Panc1 (cell line): ENCODE measurements around the gene GALNT10. TPM values are rescaled to one million over a fixed set of nuclear protein-coding genes. Genes with fewer than 3 reads are reported as not detected.

Experiments
- ATAC-seq: fragments of 200-7000 bp; cut with Tn5 transposase; 2 replicates; pipeline ENCODE4 v1.9.1; 2020; ENCODE audit warnings: mild to moderate bottlenecking, moderate library complexity
- BruUV-seq: library from RNA; stranded (reverse); fragments of 400-500 nt; replicated peaks from 2 replicates; lab custom pipeline; 2021; lab: Mats Ljungman, UMichigan
- CTCF ChIA-PET: fragments of 300-600 bp; sonication (Branson Sonifier 250); formaldehyde crosslinking; loops from one replicate; lab custom pipeline; 2022; ENCODE audit warnings: antibody characterized with exemption; lab: Charles Lee
- POLR2A ChIA-PET: fragments of 300-600 bp; sonication (Branson Sonifier 250); formaldehyde crosslinking; loops from one replicate; lab custom pipeline; 2022; ENCODE audit warnings: antibody characterized with exemption; lab: Charles Lee
- DNase-seq: peaks from one replicate; pipeline ENCODE4 v3.0.0-alpha.2; 2010; ENCODE audit warnings: low read depth, low spot score
- H3K27ac ChIP-seq: 2 replicates; pipeline ENCODE4 v1.5.1; 2011; ENCODE audit warnings: mild to moderate bottlenecking, low read length, inconsistent platforms
- H3K27me3 ChIP-seq: fragments of 200-500 bp; sonication (Bioruptor generic); 2 replicates; pipeline ENCODE4 v1.6.0; 2014; ENCODE audit warnings: low read length, inconsistent platforms; ENCODE audit not compliant: control insufficient read depth, insufficient read depth
- H3K36me3 ChIP-seq: fragments of 200-500 bp; sonication (Bioruptor generic); 2 replicates; pipeline ENCODE4 v1.5.1; 2014; ENCODE audit warnings: inconsistent platforms, mild to moderate bottlenecking, low read length, moderate library complexity; ENCODE audit not compliant: control insufficient read depth, insufficient read depth
- H3K4me1 ChIP-seq: 2 replicates; pipeline ENCODE4 v1.5.1; 2011; ENCODE audit warnings: inconsistent platforms, mild to moderate bottlenecking, low read length, moderate library complexity; ENCODE audit not compliant: control insufficient read depth, insufficient read depth
- H3K4me3 ChIP-seq, 2 experiments: 2 replicates each; pipeline ENCODE4 v1.5.1; 2011 to 2012; ENCODE audit warnings: low read depth in 2 of 2, low read length in 2 of 2, mild to moderate bottlenecking in 2 of 2, inconsistent platforms in 1 of 2, moderate library complexity in 1 of 2
- H3K9me3 ChIP-seq: fragments of 200-500 bp; sonication (Bioruptor generic); 2 replicates; pipeline ENCODE4 v1.5.1; 2014; ENCODE audit warnings: low read depth, mild to moderate bottlenecking, inconsistent platforms, low read length, moderate library complexity; ENCODE audit not compliant: control insufficient read depth, insufficient read depth
- POLR2AphosphoS5 ChIP-seq: IDR thresholded peaks from 2 replicates; pipeline ENCODE4 v1.6.1; 2012; ENCODE audit warnings: mild to moderate bottlenecking, low read depth, low read length, moderate library complexity
- SIN3A ChIP-seq: IDR thresholded peaks from 2 replicates; pipeline ENCODE4 v1.6.1; 2012; ENCODE audit warnings: low read depth, mild to moderate bottlenecking, low read length, moderate library complexity, borderline replicate concordance; ENCODE audit not compliant: insufficient read depth
- TCF7L2 ChIP-seq: IDR thresholded peaks from 2 replicates; pipeline ENCODE4 v1.6.1; 2011; ENCODE audit warnings: mild to moderate bottlenecking, low read depth, low read length, inconsistent platforms
- in situ Hi-C: cut with HindIII; loops from 2 replicates; pipeline ENCODE4 v1.10.0; 2016; ENCODE audit warnings: low sequenced_read_pairs, low pct_unique_long_range_greater_than_20kb
- intact Hi-C: fragments of 100-400 bp; cut with micrococcal nuclease; formaldehyde crosslinking; loops from one replicate; pipeline ENCODE4 v1.10.0; 2022; ENCODE audit not compliant: unreplicated experiment
- total RNA-seq: library from RNA; stranded (reverse); gene quantifications from one replicate; pipeline ENCODE4 v1.2.1, GENCODE V29; 2021; ENCODE audit not compliant: unreplicated experiment
- TF ChIP-seq, protein P1 (sequence below): fragments of 450-650 bp; IDR thresholded peaks from 2 replicates; pipeline ENCODE4 v1.5.1; 2017; ENCODE audit warnings: mild to moderate bottlenecking
- TF ChIP-seq, protein P2 (sequence below), 2 experiments: IDR thresholded peaks; 2 replicates each; pipeline ENCODE4 v1.6.1; 2011 to 2012; ENCODE audit warnings: low read depth in 2 of 2, control low read depth in 1 of 2, low read length in 1 of 2, mild to moderate bottlenecking in 1 of 2, moderate library complexity in 1 of 2; ENCODE audit not compliant: insufficient read depth in 1 of 2

GALNT10 gene
- total RNA-seq, 1 experiment from 2014 or later = 50.5 TPM

DNA sequence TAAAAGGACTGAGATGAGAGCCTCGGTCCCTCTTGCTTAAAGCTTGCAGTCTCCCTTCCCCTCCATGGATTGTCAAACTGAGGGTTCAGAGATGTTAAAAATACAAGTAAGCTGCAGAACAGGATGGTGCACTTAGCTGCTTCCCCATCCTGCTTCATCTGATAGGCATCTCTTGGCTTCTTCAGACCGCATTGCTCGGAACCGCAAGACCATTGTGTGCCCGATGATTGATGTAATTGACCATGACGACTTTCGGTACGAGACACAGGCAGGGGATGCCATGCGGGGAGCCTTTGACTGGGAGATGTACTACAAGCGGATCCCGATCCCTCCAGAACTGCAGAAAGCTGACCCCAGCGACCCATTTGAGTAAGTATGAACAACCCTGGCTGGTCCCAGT lies 189.7 kb downstream of the GALNT10 start:
- Histone ChIP-seq H3K27ac (no peak overlapping the region), H3K36me3 (no peaks in the 10 kb centered on the region), H3K27me3 (no peaks in the 10 kb centered on the region), H3K4me3 (no peak overlapping the region), H3K4me1 (no peaks in the 10 kb centered on the region), H3K9me3 (no peaks in the 10 kb centered on the region)
- TF ChIP-seq TCF7L2 (no peak), SIN3A (no peak), POLR2AphosphoS5 (no peak)
- TF ChIP-seq, protein P1, sequence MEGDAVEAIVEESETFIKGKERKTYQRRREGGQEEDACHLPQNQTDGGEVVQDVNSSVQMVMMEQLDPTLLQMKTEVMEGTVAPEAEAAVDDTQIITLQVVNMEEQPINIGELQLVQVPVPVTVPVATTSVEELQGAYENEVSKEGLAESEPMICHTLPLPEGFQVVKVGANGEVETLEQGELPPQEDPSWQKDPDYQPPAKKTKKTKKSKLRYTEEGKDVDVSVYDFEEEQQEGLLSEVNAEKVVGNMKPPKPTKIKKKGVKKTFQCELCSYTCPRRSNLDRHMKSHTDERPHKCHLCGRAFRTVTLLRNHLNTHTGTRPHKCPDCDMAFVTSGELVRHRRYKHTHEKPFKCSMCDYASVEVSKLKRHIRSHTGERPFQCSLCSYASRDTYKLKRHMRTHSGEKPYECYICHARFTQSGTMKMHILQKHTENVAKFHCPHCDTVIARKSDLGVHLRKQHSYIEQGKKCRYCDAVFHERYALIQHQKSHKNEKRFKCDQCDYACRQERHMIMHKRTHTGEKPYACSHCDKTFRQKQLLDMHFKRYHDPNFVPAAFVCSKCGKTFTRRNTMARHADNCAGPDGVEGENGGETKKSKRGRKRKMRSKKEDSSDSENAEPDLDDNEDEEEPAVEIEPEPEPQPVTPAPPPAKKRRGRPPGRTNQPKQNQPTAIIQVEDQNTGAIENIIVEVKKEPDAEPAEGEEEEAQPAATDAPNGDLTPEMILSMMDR = no peak
- TF ChIP-seq, protein P2, sequence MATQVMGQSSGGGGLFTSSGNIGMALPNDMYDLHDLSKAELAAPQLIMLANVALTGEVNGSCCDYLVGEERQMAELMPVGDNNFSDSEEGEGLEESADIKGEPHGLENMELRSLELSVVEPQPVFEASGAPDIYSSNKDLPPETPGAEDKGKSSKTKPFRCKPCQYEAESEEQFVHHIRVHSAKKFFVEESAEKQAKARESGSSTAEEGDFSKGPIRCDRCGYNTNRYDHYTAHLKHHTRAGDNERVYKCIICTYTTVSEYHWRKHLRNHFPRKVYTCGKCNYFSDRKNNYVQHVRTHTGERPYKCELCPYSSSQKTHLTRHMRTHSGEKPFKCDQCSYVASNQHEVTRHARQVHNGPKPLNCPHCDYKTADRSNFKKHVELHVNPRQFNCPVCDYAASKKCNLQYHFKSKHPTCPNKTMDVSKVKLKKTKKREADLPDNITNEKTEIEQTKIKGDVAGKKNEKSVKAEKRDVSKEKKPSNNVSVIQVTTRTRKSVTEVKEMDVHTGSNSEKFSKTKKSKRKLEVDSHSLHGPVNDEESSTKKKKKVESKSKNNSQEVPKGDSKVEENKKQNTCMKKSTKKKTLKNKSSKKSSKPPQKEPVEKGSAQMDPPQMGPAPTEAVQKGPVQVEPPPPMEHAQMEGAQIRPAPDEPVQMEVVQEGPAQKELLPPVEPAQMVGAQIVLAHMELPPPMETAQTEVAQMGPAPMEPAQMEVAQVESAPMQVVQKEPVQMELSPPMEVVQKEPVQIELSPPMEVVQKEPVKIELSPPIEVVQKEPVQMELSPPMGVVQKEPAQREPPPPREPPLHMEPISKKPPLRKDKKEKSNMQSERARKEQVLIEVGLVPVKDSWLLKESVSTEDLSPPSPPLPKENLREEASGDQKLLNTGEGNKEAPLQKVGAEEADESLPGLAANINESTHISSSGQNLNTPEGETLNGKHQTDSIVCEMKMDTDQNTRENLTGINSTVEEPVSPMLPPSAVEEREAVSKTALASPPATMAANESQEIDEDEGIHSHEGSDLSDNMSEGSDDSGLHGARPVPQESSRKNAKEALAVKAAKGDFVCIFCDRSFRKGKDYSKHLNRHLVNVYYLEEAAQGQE (IDR thresholded peaks at IDR 0.05; ENCODE audit: insufficient read depth in 1 of 2, low read depth in 2 of 2, low read length in 1 of 2) = no peak
- ChIA-PET CTCF (no interaction called here), POLR2A (no interaction called here)
- no peak for ATAC-seq
- intact Hi-C loops (no loop called here), in situ Hi-C loops (no loop called here)
- no TSS peak for BruUV-seq
- no peak for DNase-seq

DNA sequence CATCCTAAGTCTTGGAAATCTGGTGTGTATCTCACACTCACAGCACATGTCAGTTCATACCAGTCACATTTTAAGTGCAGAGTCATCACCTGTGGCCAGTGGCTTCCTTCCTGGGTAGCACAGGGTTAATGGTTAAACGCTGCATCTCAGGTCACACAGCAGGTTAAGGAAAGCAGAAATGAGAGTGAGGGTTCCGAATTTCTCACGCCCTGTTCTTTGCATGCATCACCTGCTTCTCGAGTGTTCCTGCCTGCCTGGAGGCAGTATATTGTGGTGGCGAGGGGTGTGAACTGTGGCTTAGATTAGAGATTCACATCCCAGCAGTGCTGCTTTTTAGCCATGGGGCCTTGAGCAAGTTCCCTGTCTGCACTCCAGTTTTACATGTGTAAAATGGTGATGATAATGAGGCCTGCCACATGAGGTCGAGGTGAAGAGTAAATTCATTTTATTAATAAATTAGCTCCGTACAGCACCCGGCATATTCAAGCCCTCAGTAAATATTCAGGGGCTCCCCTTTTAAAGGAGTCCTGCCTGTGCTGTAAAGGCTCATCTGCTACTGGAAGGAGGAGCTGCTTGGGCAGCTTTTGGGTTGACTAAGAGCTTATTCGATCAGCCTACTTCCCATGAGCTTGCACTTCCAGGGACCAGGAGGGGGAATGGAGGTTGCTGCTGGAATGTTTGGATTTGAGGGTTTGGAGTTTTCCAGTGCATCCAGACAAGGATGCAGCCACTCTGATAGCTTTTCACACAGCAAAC lies 194.1 kb downstream of the GALNT10 start:
- BruUV-seq = no TSS peak
- ATAC-seq (no peak), DNase-seq (no peak)
- Histone ChIP-seq H3K27ac (no peak overlapping the region), H3K4me1 (no peaks in the 10 kb centered on the region), H3K9me3 (no peaks in the 10 kb centered on the region), H3K4me3 (no peak overlapping the region), H3K27me3 (no peaks in the 10 kb centered on the region), H3K36me3 (no peaks in the 10 kb centered on the region)
- intact Hi-C loops (no loop called here), in situ Hi-C loops (no loop called here)
- POLR2A ChIA-PET = no interaction called here
- TF ChIP-seq TCF7L2 = no peak
- TF ChIP-seq SIN3A = no peak
- no peak for TF ChIP-seq POLR2AphosphoS5
- CTCF ChIA-PET = no interaction called here

DNA sequence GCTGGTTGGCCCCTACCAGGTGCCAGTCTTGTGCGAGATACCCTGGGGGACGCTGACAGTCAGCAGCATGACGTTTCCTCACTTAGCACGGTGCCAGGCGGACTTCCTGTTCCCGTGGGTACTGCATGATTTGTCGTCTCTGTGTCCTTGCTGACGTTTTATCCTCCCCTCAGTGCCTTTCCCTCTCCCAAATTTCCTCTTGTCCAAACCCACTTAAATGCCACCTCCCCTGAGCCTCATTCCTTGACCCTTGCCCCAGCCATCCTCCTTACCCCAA lies 194.6 kb downstream of the GALNT10 start:
- DNase-seq = no peak
- ChIA-PET POLR2A (no interaction called here), CTCF (no interaction called here)
- Histone ChIP-seq H3K36me3 (no peaks in the 10 kb centered on the region; the same call in 1 of the 2 replicates), H3K4me1 (no peaks in the 10 kb centered on the region), H3K27ac (no peak overlapping the region), H3K27me3 (no peaks in the 10 kb centered on the region), H3K9me3 (no peaks in the 10 kb centered on the region), H3K4me3 (no peak overlapping the region)
- TF ChIP-seq, protein P2 (IDR thresholded peaks at IDR 0.05; ENCODE audit: insufficient read depth in 1 of 2, low read depth in 2 of 2, low read length in 1 of 2) = no peak
- TF ChIP-seq, protein P1 = no peak
- TF ChIP-seq SIN3A (no peak), TCF7L2 (no peak), POLR2AphosphoS5 (no peak)
- BruUV-seq = no TSS peak
- no peak for ATAC-seq
- intact Hi-C loops (no loop called here), in situ Hi-C loops (no loop called here)
